Islet precursor cell (in vitro differentiated cells): ENCODE measurements around the gene CD109.
A peak's percentile ranks its signal among the peaks of the same experiment; 100 is the strongest.

Experiments used
- DNase-seq: peaks from one replicate; pipeline ENCODE4 v3.0.0-alpha.2; 2018

Gene CD109

DNA sequence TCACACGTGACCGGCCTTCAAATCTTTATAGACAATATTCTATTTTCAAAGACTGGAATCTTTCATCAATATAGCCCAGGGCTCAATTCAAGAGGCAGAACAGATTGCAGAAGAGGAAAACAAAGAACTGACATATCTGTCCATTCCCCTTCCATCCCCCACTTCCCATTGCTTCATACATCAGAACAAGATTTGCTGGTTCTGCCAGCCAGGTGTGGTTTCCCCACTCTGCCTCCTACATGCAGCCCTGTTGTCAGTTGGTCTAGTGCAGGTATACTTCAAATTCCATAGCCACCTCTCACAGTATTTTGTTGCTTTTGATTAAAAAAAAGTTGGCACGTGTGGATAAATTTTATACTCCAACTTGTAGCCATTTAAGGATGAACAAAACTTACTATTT, 174.9 kb downstream of the CD109 start:
- DNase-seq, result peak; percentile 60

DNA sequence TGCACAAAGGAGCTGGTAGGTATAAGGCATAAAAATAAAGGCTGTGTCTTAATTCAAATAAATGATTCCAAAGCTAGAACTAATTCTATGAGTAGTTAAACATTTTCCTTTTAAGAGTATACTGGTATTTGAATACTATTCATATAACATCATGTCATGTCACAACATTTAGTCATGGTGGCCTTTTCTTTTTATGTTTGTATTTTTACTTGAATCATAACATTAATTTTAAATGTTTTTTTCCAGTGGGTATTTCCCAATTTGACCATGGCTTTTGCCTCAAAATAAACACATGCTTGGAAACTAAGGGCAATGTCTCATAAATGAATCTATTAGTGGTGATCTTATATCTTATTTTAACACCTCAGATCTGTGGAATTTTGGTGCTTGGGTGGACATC, 177.1 kb downstream of the CD109 start:
- DNase-seq, result no peak
